Liver (tissue), 9 donors: ENCODE measurements around the gene TMEM154. TPM values are rescaled to one million over a fixed set of nuclear protein-coding genes. Genes with fewer than 3 reads are reported as not detected.

Source experiments
- DNase-seq: peaks from one replicate; pipeline ENCODE4 v3.0.0-alpha.2; 2017; ENCODE audit warnings: low spot score
- H3K27ac ChIP-seq, 2 donors: one replicate each; pipeline ENCODE4 v1.7.0; 2013; ENCODE audit warnings: inconsistent platforms in 2 of 2, low read length in 2 of 2, control low read depth in 1 of 2, low read depth in 1 of 2, mild to moderate bottlenecking in 1 of 2
- H3K27me3 ChIP-seq, 4 donors: one replicate each; pipeline versions ENCODE4 v1.6.1 to v1.7.0; 2013; ENCODE audit warnings: low read length in 3 of 4, inconsistent platforms in 1 of 4, mild to moderate bottlenecking in 1 of 4, moderate library complexity in 1 of 4; ENCODE audit not compliant: control insufficient read depth in 4 of 4, insufficient read depth in 4 of 4
- H3K36me3 ChIP-seq, 4 donors: one replicate each; pipeline versions ENCODE4 v1.6.1 to v1.7.0; 2013; ENCODE audit warnings: low read length in 3 of 4, mild to moderate bottlenecking in 3 of 4, low read depth in 1 of 4, moderate library complexity in 1 of 4; ENCODE audit not compliant: control insufficient read depth in 4 of 4, insufficient read depth in 3 of 4
- H3K4me1 ChIP-seq, 4 donors: one replicate each; pipeline versions ENCODE4 v1.6.1 to v1.7.0; 2013; ENCODE audit warnings: low read length in 3 of 4, mild to moderate bottlenecking in 3 of 4, moderate library complexity in 1 of 4; ENCODE audit not compliant: control insufficient read depth in 4 of 4, insufficient read depth in 4 of 4
- H3K4me3 ChIP-seq, 3 donors: one replicate each; pipeline versions ENCODE4 v1.6.1 to v1.7.0; 2013; ENCODE audit warnings: low read length in 3 of 3, control low read depth in 1 of 3, low read depth in 1 of 3, mild to moderate bottlenecking in 1 of 3
- H3K9ac ChIP-seq, 2 donors: one replicate each; pipeline ENCODE4 v1.7.0; 2013; ENCODE audit warnings: low read length in 2 of 2, mild to moderate bottlenecking in 2 of 2, moderate library complexity in 2 of 2, control low read depth in 1 of 2, low read depth in 1 of 2
- H3K9me3 ChIP-seq, 4 donors: one replicate each; pipeline versions ENCODE4 v1.6.1 to v1.7.0; 2013; ENCODE audit warnings: low read length in 3 of 4; ENCODE audit not compliant: control insufficient read depth in 4 of 4
- EGR1 ChIP-seq, 2 donors: IDR thresholded peaks; 2 replicates each; pipeline ENCODE4 v1.6.1; 2016 to 2018; ENCODE audit warnings: antibody characterized with exemption in 2 of 2, low read depth in 2 of 2
- FOXA1 ChIP-seq: IDR thresholded peaks from 2 replicates; pipeline ENCODE4 v1.6.1; 2016; ENCODE audit warnings: antibody characterized with exemption
- FOXA2 ChIP-seq: IDR thresholded peaks from 2 replicates; pipeline ENCODE4 v1.6.1; 2016; ENCODE audit warnings: antibody characterized with exemption
- GABPA ChIP-seq, 2 donors: IDR thresholded peaks in 1 of 2; conservative IDR thresholded peaks in 1 of 2; 2 replicates each; pipeline ENCODE4 v1.6.1; 2016; ENCODE audit warnings: antibody characterized with exemption in 2 of 2, mild to moderate bottlenecking in 1 of 2, moderate library complexity in 1 of 2
- HNF4G ChIP-seq: IDR thresholded peaks from 2 replicates; pipeline ENCODE4 v1.6.1; 2016; ENCODE audit warnings: antibody characterized with exemption
- JUND ChIP-seq, 2 donors: IDR thresholded peaks; 2 replicates each; pipeline ENCODE4 v1.6.1; 2016; ENCODE audit warnings: antibody characterized with exemption in 2 of 2
- NR2F2 ChIP-seq: IDR thresholded peaks from 2 replicates; pipeline ENCODE4 v1.6.1; 2016; ENCODE audit warnings: antibody characterized with exemption
- RAD21 ChIP-seq, 2 donors: IDR thresholded peaks; 2 replicates each; pipeline ENCODE4 v1.6.1; 2016; ENCODE audit warnings: antibody characterized with exemption in 2 of 2, mild to moderate bottlenecking in 2 of 2
- RXRA ChIP-seq, 2 donors: IDR thresholded peaks; 2 replicates each; pipeline ENCODE4 v1.6.1; 2017 to 2018; ENCODE audit warnings: antibody characterized with exemption in 2 of 2, mild to moderate bottlenecking in 1 of 2
- SP1 ChIP-seq: IDR thresholded peaks from 2 replicates; pipeline ENCODE4 v1.6.1; 2018; ENCODE audit warnings: antibody characterized with exemption, mild to moderate bottlenecking
- TAF1 ChIP-seq: conservative IDR thresholded peaks from 2 replicates; pipeline ENCODE4 v1.6.1; 2016; ENCODE audit warnings: antibody characterized with exemption, mild to moderate bottlenecking
- YY1 ChIP-seq: IDR thresholded peaks from 2 replicates; pipeline ENCODE4 v1.6.1; 2016; ENCODE audit warnings: antibody characterized with exemption, mild to moderate bottlenecking
- WGBS: extraction: QIAGEN DNeasy Blood & Tissue Kit; methylation state at CpG from one replicate; pipeline ENCODE4 v1.1.7; 2013; 5-methylcytosine and 5-hydroxymethylcytosine counted together
- polyA plus RNA-seq, 2 donors: library from polyadenylated mRNA; stranded (reverse) in 1 of 2; unstranded in 1 of 2; fragments of 200-250 nt in 1 of 2; fragments of >200 nt in 1 of 2; fragmentation: Nextera tagmentation in 1 of 2; extraction: Ambion mirVana in 1 of 2; gene quantifications; one replicate each; pipeline versions ENCODE4 v1.2.1 to v1.2.3, GENCODE V29; 2013 to 2015
- total RNA-seq, 2 donors: library from RNA; depleted of rRNA; stranded (reverse); fragments of >200 nt; gene quantifications; one replicate each; pipeline ENCODE4 v1.2.3, GENCODE V29; 2014
- TF ChIP-seq, protein P1 (sequence below): IDR thresholded peaks from 2 replicates; pipeline ENCODE4 v1.6.1; 2016; ENCODE audit warnings: antibody characterized with exemption
- TF ChIP-seq, protein P2 (sequence below): IDR thresholded peaks from 2 replicates; pipeline ENCODE4 v1.6.1; 2016; ENCODE audit warnings: antibody characterized with exemption
- TF ChIP-seq, protein P3 (sequence below): IDR thresholded peaks from 2 replicates; pipeline ENCODE4 v1.6.1; 2016; ENCODE audit warnings: antibody characterized with exemption
- TF ChIP-seq, protein P4 (sequence below): fragments of 150-350 bp; IDR thresholded peaks from 2 replicates; pipeline ENCODE4 v1.5.1; 2017; ENCODE audit warnings: improper control_type of control experiment, low read depth, low read length; ENCODE audit not compliant: missing input control
- TF ChIP-seq, protein P5 (sequence below): IDR thresholded peaks from 2 replicates; pipeline ENCODE4 v1.6.1; 2016; ENCODE audit warnings: antibody characterized with exemption, mild to moderate bottlenecking
- donor health status: healthy.
- donor health status: healthy.
- donor health status: healthy.
- donor health status: healthy.
- donor health status: healthy.

TMEM154 gene
- total and polyA plus RNA-seq, 4 donors, result 0.32 to 4.4 (median 2.3) TPM

DNA sequence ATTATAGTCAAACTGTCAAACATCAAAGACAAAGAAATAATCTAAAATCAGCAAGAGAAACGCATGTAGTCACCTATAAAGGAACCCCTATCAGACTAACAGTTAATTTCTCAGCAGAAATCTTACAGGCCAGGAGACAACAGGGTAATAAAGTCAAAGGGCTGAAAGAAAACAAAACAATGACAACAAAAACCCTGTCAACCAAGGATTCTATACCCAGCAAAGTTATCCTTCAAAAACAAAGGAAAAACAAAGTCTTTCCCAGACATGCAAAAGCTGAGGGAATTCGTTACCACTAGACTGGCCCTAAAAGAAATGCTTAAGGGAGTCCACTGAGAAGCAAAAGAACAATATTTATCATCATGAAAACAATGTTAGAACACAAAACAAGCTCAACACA, 22.1 kb downstream of the TMEM154 start:
- Histone ChIP-seq H3K4me3 (no peak overlapping the region), H3K9me3 (peaks cover 1 to 17% (median 6%) of the 10 kb centered on the region in 4 donors), H3K4me1 (peaks cover 0 to 3% (median 1%) of the 10 kb centered on the region in 4 donors), H3K9ac (no peak overlapping the region), H3K27ac (no peak overlapping the region), H3K27me3 (no peaks in the 10 kb centered on the region), H3K36me3 (no peaks in the 10 kb centered on the region)
- DNase-seq, result no peak
- TF ChIP-seq, protein P1, sequence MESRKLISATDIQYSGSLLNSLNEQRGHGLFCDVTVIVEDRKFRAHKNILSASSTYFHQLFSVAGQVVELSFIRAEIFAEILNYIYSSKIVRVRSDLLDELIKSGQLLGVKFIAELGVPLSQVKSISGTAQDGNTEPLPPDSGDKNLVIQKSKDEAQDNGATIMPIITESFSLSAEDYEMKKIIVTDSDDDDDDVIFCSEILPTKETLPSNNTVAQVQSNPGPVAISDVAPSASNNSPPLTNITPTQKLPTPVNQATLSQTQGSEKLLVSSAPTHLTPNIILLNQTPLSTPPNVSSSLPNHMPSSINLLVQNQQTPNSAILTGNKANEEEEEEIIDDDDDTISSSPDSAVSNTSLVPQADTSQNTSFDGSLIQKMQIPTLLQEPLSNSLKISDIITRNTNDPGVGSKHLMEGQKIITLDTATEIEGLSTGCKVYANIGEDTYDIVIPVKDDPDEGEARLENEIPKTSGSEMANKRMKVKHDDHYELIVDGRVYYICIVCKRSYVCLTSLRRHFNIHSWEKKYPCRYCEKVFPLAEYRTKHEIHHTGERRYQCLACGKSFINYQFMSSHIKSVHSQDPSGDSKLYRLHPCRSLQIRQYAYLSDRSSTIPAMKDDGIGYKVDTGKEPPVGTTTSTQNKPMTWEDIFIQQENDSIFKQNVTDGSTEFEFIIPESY, result no peak
- TF ChIP-seq, protein P2, sequence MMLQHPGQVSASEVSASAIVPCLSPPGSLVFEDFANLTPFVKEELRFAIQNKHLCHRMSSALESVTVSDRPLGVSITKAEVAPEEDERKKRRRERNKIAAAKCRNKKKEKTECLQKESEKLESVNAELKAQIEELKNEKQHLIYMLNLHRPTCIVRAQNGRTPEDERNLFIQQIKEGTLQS, result no peak
- TF ChIP-seq FOXA1 (no peak), NR2F2 (no peak), EGR1 (IDR thresholded peaks at IDR 0.05; ENCODE audit: low read depth in 2 of 2) (no peak), JUND (IDR thresholded peaks at IDR 0.05) (no peak), YY1 (no peak), SP1 (no peak), FOXA2 (no peak)
- 94% methylated on average over 2 of the region's 2 CpGs for WGBS

DNA sequence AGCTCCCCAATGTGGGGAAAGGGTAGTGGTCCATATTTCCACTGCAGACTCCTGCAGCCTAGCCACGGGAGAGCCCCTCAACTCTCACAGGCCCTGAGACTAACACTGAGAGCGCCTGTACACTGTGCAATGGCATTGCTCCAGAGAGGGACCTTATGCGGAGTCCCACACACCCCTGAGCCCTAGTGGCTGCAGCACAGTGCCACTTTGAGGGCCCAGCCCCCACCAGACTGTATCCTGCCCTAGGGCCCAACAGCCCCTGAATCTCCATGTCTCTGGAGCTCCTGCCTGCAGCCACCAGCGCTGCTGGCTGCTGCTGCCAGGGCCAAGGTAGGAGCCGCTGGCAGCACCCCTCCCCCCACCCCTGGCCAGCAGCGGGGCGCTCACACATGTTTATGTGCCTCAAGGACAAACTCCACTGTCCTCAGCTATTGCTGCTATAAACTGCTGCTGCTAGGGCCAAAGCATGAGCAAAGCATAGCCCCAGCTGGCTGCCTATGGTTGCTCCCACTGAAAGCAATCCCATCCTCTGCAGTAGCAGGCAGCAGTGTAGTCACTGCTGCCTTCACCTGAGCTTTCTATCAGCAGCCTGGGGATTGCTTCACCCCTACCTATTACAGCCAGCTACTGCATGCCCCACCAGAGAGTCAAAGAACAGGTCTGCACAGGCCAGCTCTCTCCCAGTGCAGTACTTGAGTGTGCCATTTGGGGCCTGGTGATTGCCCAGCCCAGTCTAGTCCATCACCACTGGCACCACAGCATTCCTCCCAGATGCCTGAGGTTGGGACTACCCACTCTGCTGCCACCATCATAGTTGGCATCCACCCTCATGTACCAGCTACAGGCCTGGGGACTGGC, 24.3 kb downstream of the TMEM154 start:
- no peak overlapping the region for H3K27ac ChIP-seq
- 72% methylated on average over 7 of the region's 7 CpGs for WGBS
- H3K27me3 ChIP-seq, result no peaks in the 10 kb centered on the region
- peaks cover 1 to 17% (median 6%) of the 10 kb centered on the region in 4 donors for H3K9me3 ChIP-seq
- peaks cover 0 to 3% (median 1%) of the 10 kb centered on the region in 4 donors for H3K4me1 ChIP-seq
- H3K9ac ChIP-seq, result no peak overlapping the region
- DNase-seq, result no peak
- H3K4me3 ChIP-seq, result no peak overlapping the region
- TF ChIP-seq NR2F2 (no peak), RAD21 (IDR thresholded peaks at IDR 0.05) (no peak), FOXA1 (no peak), YY1 (no peak), FOXA2 (no peak), HNF4G (no peak), RXRA (IDR thresholded peaks at IDR 0.05) (no peak), EGR1 (IDR thresholded peaks at IDR 0.05; ENCODE audit: low read depth in 2 of 2) (no peak), JUND (IDR thresholded peaks at IDR 0.05) (no peak), TAF1 (no peak), SP1 (no peak), GABPA (IDR thresholded peaks at IDR 0.05 in 1 of 2, conservative IDR thresholded peaks at IDR 0.05 in 1 of 2) (no peak)
- TF ChIP-seq, protein P1, result no peak
- TF ChIP-seq, protein P2, result no peak
- TF ChIP-seq, protein P3, sequence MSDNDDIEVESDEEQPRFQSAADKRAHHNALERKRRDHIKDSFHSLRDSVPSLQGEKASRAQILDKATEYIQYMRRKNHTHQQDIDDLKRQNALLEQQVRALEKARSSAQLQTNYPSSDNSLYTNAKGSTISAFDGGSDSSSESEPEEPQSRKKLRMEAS, result no peak
- TF ChIP-seq, protein P4, sequence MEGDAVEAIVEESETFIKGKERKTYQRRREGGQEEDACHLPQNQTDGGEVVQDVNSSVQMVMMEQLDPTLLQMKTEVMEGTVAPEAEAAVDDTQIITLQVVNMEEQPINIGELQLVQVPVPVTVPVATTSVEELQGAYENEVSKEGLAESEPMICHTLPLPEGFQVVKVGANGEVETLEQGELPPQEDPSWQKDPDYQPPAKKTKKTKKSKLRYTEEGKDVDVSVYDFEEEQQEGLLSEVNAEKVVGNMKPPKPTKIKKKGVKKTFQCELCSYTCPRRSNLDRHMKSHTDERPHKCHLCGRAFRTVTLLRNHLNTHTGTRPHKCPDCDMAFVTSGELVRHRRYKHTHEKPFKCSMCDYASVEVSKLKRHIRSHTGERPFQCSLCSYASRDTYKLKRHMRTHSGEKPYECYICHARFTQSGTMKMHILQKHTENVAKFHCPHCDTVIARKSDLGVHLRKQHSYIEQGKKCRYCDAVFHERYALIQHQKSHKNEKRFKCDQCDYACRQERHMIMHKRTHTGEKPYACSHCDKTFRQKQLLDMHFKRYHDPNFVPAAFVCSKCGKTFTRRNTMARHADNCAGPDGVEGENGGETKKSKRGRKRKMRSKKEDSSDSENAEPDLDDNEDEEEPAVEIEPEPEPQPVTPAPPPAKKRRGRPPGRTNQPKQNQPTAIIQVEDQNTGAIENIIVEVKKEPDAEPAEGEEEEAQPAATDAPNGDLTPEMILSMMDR, result no peak
- TF ChIP-seq, protein P5, sequence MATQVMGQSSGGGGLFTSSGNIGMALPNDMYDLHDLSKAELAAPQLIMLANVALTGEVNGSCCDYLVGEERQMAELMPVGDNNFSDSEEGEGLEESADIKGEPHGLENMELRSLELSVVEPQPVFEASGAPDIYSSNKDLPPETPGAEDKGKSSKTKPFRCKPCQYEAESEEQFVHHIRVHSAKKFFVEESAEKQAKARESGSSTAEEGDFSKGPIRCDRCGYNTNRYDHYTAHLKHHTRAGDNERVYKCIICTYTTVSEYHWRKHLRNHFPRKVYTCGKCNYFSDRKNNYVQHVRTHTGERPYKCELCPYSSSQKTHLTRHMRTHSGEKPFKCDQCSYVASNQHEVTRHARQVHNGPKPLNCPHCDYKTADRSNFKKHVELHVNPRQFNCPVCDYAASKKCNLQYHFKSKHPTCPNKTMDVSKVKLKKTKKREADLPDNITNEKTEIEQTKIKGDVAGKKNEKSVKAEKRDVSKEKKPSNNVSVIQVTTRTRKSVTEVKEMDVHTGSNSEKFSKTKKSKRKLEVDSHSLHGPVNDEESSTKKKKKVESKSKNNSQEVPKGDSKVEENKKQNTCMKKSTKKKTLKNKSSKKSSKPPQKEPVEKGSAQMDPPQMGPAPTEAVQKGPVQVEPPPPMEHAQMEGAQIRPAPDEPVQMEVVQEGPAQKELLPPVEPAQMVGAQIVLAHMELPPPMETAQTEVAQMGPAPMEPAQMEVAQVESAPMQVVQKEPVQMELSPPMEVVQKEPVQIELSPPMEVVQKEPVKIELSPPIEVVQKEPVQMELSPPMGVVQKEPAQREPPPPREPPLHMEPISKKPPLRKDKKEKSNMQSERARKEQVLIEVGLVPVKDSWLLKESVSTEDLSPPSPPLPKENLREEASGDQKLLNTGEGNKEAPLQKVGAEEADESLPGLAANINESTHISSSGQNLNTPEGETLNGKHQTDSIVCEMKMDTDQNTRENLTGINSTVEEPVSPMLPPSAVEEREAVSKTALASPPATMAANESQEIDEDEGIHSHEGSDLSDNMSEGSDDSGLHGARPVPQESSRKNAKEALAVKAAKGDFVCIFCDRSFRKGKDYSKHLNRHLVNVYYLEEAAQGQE, result no peak
- no peaks in the 10 kb centered on the region for H3K36me3 ChIP-seq
